GM18873 (cell line): ENCODE measurements around the gene FILIP1.
A peak's percentile ranks its signal among the peaks of the same experiment; 100 is the strongest.

Experiments
- ATAC-seq: cut with Tn5 transposase; IDR thresholded peaks from one replicate; pipeline ENCODE4 v1.9.1; 2021; ENCODE audit warnings: mild to moderate bottlenecking, moderate library complexity, moderate number of reproducible peaks; ENCODE audit not compliant: unreplicated experiment, low FRiP score

The FILIP1 gene

DNA sequence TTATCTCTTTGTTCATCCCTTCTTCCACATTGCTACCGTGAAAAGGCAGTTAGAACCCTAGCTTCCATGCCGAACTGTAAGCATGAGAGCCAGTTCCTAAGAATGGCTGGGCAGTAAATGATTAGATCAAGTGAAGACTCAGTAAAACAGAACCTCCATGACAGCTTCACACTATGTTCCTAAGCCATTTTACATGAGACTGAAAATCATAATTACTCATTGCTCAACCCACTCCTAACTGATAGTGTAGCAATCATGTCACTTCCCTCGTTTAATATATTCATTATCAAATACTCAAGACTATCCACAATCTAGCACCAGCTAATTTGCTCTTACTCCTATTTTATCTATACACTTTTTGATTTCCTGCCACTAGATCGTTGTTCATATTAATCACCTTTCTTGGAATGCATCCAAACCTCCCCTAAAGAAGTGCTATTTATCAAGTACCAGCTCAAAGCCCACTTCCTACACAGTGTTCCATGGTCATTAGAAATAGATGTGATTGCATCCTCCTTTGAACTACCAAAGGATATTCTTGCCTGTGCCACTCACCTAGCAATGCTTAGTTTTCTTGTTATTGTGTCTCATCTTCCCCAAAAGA, 215.0 kb downstream of the FILIP1 start:
- no peak for ATAC-seq

GRCh38 chr6:75275067-75275466, 218.5 kb downstream of the FILIP1 start:
- ATAC-seq = no peak

GRCh38 chr6:75273009-75273408, 220.6 kb downstream of the FILIP1 start:
- ATAC-seq = no peak

GRCh38 chr6:75272145-75272840, 221.3 kb downstream of the FILIP1 start:
- ATAC-seq = no peak

DNA sequence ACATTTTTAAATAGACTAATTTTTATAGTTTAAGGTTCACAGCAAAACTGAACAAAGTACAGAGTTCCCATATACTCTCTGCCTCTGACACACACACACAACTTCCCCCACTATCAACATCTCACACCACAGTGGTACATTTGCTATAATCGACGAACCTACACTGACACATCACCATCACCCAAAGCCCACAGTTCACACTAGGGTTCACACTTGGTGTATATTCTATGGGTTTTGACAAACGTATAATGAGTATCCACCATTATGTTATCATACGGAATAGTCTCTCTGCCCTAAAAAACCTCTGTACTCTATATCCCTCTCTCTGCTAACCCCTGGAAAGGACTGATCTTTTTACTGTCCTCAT, 224.6 kb downstream of the FILIP1 start:
- ATAC-seq = no peak

- ATAC-seq = no peak
Measured at GRCh38 chr6:75268121-75268987, 225.2 kb downstream of the FILIP1 start.

DNA sequence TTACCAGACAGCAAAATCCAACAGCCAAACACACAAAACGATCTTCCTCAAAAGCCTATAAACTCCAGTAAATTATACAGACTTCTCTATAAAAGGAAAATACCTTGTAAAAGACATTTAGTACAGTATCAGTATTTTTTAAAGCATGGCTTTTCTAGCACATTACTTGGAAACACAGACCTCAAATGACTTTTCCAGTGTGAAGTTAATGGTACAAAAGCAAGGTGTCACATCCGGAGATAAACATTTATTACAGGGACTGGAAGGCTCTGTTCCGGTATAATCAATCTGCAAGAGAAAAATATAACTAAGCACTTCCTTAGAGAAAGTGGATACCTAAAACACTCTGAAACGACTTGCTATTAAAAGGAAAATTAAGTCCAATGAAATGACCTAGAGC, 226.1 kb downstream of the FILIP1 start:
- ATAC-seq = no peak

- ATAC-seq = peak; percentile 67
Measured at GRCh38 chr6:75266716-75267291, 226.8 kb downstream of the FILIP1 start.

GRCh38 chr6:75263401-75263750, 230.2 kb downstream of the FILIP1 start:
- no peak for ATAC-seq

DNA sequence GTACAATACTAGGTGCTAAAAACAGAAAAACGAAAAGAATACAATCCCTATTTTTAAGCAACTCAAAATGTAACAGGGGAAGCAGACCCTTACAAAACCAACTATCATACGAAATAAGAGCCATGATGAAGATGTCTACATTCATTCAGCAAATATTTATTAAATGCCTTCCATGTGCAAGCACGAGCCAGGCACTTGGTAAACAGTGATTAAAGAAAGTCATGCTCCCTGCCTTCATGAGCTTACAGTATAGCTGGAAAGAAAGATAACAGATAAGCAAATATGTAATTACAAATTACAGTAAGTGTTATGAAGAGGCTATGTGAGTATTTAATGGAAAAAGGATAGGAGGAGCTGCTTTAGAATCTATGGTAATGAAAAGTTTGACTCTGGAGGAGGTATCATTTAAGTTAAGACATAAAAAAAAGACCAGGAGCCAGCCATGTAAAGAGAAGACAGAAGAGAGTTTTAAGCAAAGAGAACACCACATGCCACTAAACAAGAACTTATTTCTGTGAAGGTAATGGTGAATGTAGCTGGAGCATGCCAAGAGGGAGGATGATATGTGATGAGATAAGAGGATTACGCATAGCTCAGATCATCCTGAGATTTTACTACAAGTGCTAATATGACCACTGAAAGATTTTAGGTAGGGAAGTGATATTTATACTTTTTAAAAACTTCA, 230.7 kb downstream of the FILIP1 start:
- no peak for ATAC-seq

- ATAC-seq = no peak
Measured at GRCh38 chr6:75261299-75261698, 232.3 kb downstream of the FILIP1 start.

DNA sequence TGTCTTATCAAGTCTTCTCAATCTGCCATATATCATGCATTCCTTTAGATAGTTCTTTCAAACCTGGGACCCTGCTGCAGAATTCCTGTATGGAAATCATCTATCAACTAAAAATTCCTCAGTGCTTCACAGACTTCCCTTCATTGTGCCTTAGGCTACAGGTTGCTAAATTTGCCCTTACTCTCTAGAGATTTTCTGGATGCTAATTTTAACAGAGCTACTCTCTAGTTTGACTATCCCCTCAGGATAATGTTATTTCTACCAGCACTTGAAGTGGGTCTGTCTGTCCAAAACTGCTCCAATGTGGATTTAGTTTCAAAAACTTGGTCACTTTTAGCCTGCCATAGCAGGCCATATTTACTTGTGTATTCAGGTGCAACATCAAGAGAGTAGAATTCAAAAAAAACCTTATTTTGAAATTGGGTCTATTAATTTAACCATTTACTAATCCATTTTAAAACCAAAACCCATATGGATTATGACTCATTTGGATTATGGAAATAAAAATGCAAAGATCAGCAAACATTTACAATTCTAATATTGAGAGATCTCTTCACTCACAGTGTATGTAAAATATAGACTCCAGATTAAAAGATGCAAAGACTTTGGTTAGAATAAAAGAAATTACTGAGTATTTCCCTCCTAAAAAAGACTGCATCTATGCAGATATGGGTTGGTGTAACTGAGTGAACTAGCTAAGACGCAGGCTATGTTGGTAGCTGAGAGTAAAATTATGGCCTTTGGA, 236.1 kb downstream of the FILIP1 start:
- no peak for ATAC-seq

- no peak for ATAC-seq
Measured at GRCh38 chr6:75250552-75250951, 243.0 kb downstream of the FILIP1 start.

- ATAC-seq = no peak
Measured at GRCh38 chr6:75249837-75250236, 243.8 kb downstream of the FILIP1 start.

DNA sequence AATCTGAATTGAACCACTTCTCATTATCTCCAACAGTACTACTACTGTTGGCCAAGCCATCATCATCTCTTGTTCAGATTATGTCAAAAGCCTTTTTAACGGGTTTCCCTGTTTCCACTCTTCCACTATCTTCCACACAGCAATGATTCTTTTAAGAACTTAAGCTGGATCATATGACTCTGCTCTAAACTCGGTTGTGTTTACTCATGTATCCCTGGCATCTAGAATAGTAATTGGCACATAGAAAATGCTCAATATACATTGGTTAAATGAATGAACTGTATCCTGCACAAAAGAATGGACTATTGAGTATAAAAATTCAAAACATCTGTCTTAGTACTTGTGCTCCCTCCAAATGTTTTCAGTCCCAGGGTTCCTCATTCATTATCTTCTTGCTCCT, 247.2 kb downstream of the FILIP1 start:
- no peak for ATAC-seq

GRCh38 chr6:75244063-75244584, 249.5 kb downstream of the FILIP1 start:
- no peak for ATAC-seq

GRCh38 chr6:75243333-75244062, 250.1 kb downstream of the FILIP1 start, which contains the start of gene COX7A2:
COX7A2 (minus strand) TSS chr6:75243801; CDS start chr6:75243734, 67 bp downstream.
- ATAC-seq = peak; percentile 95
